Ovary (tissue), 9 donors: ENCODE data around the gene LRFN4. TPM values are rescaled to one million over a fixed set of nuclear protein-coding genes. Genes with fewer than 3 reads are reported as not detected.

Experiments used
- DNase-seq, 5 donors: peaks; one replicate each; pipeline ENCODE4 v3.0.0-alpha.2; 2019 to 2020
- H3K27ac ChIP-seq, 2 donors: fragments of 200-600 bp; one replicate each; pipeline versions ENCODE4 v1.5.1 to v1.8.0; 2019 to 2022
- H3K27me3 ChIP-seq: fragments of 200-600 bp; one replicate; pipeline ENCODE4 v1.8.0; 2022
- H3K36me3 ChIP-seq: fragments of 200-600 bp; sonication (generic); one replicate; pipeline ENCODE4 v1.5.1; 2019
- H3K4me1 ChIP-seq: one replicate; pipeline ENCODE4 v1.8.1; 2013; ENCODE audit warnings: mild to moderate bottlenecking, moderate library complexity; ENCODE audit not compliant: insufficient read depth
- H3K4me3 ChIP-seq: fragments of 200-600 bp; sonication (generic); one replicate; pipeline ENCODE4 v1.5.1; 2017
- H3K9me3 ChIP-seq, 2 donors: fragments of 200-600 bp in 1 of 2; sonication (generic) in 1 of 2; one replicate each; pipeline versions ENCODE4 v1.5.1 to v1.8.1; 2013 to 2019; ENCODE audit warnings: mild to moderate bottlenecking in 1 of 2, moderate library complexity in 1 of 2
- CTCF ChIP-seq, 3 donors: fragments of 450-650 bp in 2 of 3; fragments of 200-600 bp in 1 of 3; IDR thresholded peaks; one replicate each; pipeline versions ENCODE4 v1.5.1 to v1.8.0; 2016 to 2022; ENCODE audit warnings: antibody characterized with exemption in 3 of 3, mild to moderate bottlenecking in 1 of 3
- EP300 ChIP-seq: sonication (generic); formaldehyde crosslinking; IDR thresholded peaks from one replicate; pipeline ENCODE4 v1.6.1; 2017; ENCODE audit warnings: antibody characterized with exemption
- POLR2A ChIP-seq: fragments of 450-650 bp; IDR thresholded peaks from one replicate; pipeline ENCODE4 v1.6.1; 2017; ENCODE audit warnings: antibody characterized with exemption, mild to moderate bottlenecking, moderate library complexity
- WGBS, 3 donors: extraction: QIAGEN DNeasy Blood & Tissue Kit in 1 of 3; methylation state at CpG; one replicate each; pipeline versions ENCODE4 v1.1.5 to v1.1.7; 2013 to 2017; 5-methylcytosine and 5-hydroxymethylcytosine counted together
- intact Hi-C, 4 donors: fragments of 100-400 bp; cut with DNase I; formaldehyde crosslinking; loops; one replicate each; pipeline versions ENCODE4 v1.11.0 to v1.15.1; 2022 to 2023
- polyA plus RNA-seq, 2 donors: library from polyadenylated mRNA; stranded (reverse); fragments of 200-250 nt in 1 of 2; fragments of 350-450 nt in 1 of 2; fragmentation: Illumina TruSeq in 1 of 2; extraction: RNeasy Lipid Tissue Mini Kit (QIAGEN cat#74804) in 1 of 2; gene quantifications; one replicate each; pipeline ENCODE4 v1.2.3, GENCODE V29; 2013 to 2014
- total RNA-seq, 7 donors: library from RNA; depleted of rRNA in 2 of 7; stranded (reverse); fragments of >200 nt in 2 of 7; fragmentation: NEBNext Ultra II Directional in 3 of 7; extraction: Animal tissue kit (Norgen Biotek cat#: 25700) in 3 of 7; gene quantifications; one replicate each; pipeline versions ENCODE4 v1.1.0 to v1.2.4, GENCODE V29; 2016 to 2023
- donor health status: DM: no; HTN: no; CAD: no; lungs with moderate emphysema.
- donor health status: DM: no; HTN: no; CAD: no.
- donor health status: Bipolar disorder and iron deficiency.
- donor health status: DM: yes; HTN: yes; CAD: no.
- donor health status: DM: no; HTN: no; CAD: no.
- donor health status: DM: yes; HTN: yes; CAD: no.

LRFN4 gene
- total and polyA plus RNA-seq, 9 donors: 1.3 to 18.1 (median 9.3) TPM; not detected in 1

GRCh38 chr11:66857234-66857926 lies 516 bp downstream of the LRFN4 start:
- H3K9me3 ChIP-seq: no peaks in the 10 kb centered on the region
- H3K27ac ChIP-seq: peak overlapping the region; percentile 35 to 79
- intact Hi-C loops: no loop called here
- peaks cover 3% of the 10 kb centered on the region for H3K4me1 ChIP-seq
- H3K4me3 ChIP-seq: peak overlapping the region; percentile 64
- no peaks in the 10 kb centered on the region for H3K27me3 ChIP-seq
- TF ChIP-seq POLR2A (no peak), EP300 (no peak), CTCF (IDR thresholded peaks at IDR 0.05) (no peak)
- H3K36me3 ChIP-seq: no peaks in the 10 kb centered on the region
- 40 to 62% (median 56%) methylated on average over 30 to 47 of the region's 47 CpGs for WGBS, 3 donors
- DNase-seq: peak in 3 of 5 donors; percentile 34 to 52 (median 48)

GRCh38 chr11:66857927-66858185 lies 992 bp downstream of the LRFN4 start:
- no peak overlapping the region for H3K27ac ChIP-seq
- peak in 1 of 5 donors; percentile 56 for DNase-seq
- H3K9me3 ChIP-seq: no peaks in the 10 kb centered on the region
- H3K4me1 ChIP-seq: peaks cover 3% of the 10 kb centered on the region
- no peaks in the 10 kb centered on the region for H3K27me3 ChIP-seq
- WGBS, 3 donors: 93 to 97% (median 96%) methylated on average over 17 to 19 of the region's 19 CpGs
- no peaks in the 10 kb centered on the region for H3K36me3 ChIP-seq
- intact Hi-C loops: no loop called here
- TF ChIP-seq EP300: no peak
- TF ChIP-seq POLR2A: no peak
- no peak for TF ChIP-seq CTCF (IDR thresholded peaks at IDR 0.05)
- no peak overlapping the region for H3K4me3 ChIP-seq

GRCh38 chr11:66858186-66858938 lies 1.5 kb downstream of the LRFN4 start:
- TF ChIP-seq POLR2A (no peak), EP300 (no peak), CTCF (IDR thresholded peaks at IDR 0.05) (no peak)
- intact Hi-C loops: no loop called here
- peak in 2 of 5 donors; percentile 48 to 49 for DNase-seq
- 93 to 97% (median 95%) methylated on average over 32 to 62 of the region's 62 CpGs for WGBS, 3 donors
- H3K27me3 ChIP-seq: no peaks in the 10 kb centered on the region
- peaks cover 3% of the 10 kb centered on the region for H3K4me1 ChIP-seq
- H3K36me3 ChIP-seq: no peaks in the 10 kb centered on the region
- no peaks in the 10 kb centered on the region for H3K9me3 ChIP-seq
- no peak overlapping the region for H3K27ac ChIP-seq
- H3K4me3 ChIP-seq: no peak overlapping the region

- no peaks in the 10 kb centered on the region for H3K36me3 ChIP-seq
- no peak for TF ChIP-seq POLR2A
- no peak for TF ChIP-seq CTCF (IDR thresholded peaks at IDR 0.05)
- TF ChIP-seq EP300: no peak
- no peak overlapping the region for H3K4me3 ChIP-seq
- H3K27ac ChIP-seq: no peak overlapping the region
- 84 to 87% (median 85%) methylated on average over 27 to 29 of the region's 29 CpGs for WGBS, 3 donors
- intact Hi-C loops: no loop called here
- H3K27me3 ChIP-seq: no peaks in the 10 kb centered on the region
- no peaks in the 10 kb centered on the region for H3K9me3 ChIP-seq
- peak in 1 of 5 donors; percentile 43 for DNase-seq
- H3K4me1 ChIP-seq: peaks cover 3% of the 10 kb centered on the region
These were observed 2.2 kb downstream of the LRFN4 start for GRCh38 chr11:66858939-66859685.
